GM12873 (cell line): ENCODE data around the gene UGT3A2.

ENCODE experiments used
- TF ChIP-seq, protein P1 (sequence below): IDR thresholded peaks from 2 replicates; pipeline ENCODE4 v1.5.1; 2012; ENCODE audit warnings: low read depth, mild to moderate bottlenecking, moderate library complexity, low read length, control low read depth; ENCODE audit not compliant: insufficient read depth; ENCODE audit errors: missing control alignments

The UGT3A2 gene

GRCh38 chr5:36079200-36079781 is 12.6 kb upstream of the UGT3A2 start:
- TF ChIP-seq, protein P1, sequence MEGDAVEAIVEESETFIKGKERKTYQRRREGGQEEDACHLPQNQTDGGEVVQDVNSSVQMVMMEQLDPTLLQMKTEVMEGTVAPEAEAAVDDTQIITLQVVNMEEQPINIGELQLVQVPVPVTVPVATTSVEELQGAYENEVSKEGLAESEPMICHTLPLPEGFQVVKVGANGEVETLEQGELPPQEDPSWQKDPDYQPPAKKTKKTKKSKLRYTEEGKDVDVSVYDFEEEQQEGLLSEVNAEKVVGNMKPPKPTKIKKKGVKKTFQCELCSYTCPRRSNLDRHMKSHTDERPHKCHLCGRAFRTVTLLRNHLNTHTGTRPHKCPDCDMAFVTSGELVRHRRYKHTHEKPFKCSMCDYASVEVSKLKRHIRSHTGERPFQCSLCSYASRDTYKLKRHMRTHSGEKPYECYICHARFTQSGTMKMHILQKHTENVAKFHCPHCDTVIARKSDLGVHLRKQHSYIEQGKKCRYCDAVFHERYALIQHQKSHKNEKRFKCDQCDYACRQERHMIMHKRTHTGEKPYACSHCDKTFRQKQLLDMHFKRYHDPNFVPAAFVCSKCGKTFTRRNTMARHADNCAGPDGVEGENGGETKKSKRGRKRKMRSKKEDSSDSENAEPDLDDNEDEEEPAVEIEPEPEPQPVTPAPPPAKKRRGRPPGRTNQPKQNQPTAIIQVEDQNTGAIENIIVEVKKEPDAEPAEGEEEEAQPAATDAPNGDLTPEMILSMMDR = peak; percentile 77

DNA sequence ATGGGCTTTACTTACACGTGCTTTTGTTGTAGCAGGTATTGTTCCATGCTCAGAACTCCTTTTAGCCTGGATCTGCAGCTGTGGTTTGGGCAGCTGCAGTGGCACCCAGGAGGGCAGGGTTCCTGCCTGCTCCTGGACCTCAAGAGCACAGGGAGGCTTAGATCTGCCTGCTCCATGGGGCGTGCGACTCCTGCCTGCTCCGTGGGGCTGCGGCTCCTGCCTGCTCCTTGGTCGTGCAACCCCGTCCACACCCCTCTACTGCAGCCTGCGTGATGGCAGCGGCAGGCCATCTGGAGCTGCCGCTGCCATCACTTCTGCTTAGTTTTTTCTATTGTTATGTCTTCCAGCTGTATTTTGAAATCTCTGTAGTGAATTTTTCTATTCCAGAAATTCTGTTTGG is 11.7 kb upstream of the UGT3A2 start:
- TF ChIP-seq, protein P1 = no peak

GRCh38 chr5:36073595-36074216 is 7.0 kb upstream of the UGT3A2 start:
- TF ChIP-seq, protein P1 = peak; percentile 61

DNA sequence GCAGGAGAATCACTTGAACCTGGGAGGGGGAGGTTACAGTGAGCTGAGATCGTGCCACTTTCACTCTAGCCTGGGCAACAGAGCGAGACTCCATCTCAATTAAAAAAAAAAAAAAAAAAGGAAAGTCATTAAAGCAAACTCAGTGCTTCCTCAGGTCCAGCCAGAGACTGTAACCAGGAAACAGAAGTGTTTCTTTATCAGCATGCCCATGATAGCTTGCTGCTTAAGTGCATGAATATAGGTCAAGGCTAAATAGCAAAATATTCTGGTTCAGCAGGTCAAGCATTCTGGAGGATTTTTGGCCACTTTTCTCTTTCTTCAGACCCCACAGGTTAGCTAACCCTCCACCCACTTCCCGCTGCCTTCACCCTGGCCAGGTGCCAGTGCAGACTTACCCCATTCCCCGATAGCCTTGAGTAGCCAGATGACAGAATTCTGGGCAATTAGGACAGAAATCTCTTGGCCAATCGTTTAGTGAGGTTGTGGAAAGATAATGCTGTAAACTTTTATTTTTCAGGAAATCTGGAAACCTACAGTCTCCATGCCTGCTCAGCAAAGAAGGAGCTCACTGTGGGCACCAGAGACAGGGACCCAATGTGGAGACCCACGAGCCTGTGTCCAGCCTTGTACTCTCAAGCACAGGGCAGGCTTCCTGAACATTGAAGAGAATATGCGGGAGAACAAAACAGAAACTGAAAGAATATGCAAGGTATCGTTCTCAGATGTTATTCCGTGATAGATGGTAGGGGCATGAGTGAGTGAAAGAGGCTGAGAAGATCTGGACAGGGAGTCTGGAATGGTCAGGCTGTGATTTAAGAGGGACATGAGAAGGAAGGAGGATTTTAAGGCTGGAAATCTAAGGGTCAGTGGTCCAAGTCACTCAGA is 4.2 kb upstream of the UGT3A2 start:
- TF ChIP-seq, protein P1 = no peak

GRCh38 chr5:36068751-36069281 is 2.1 kb upstream of the UGT3A2 start:
- TF ChIP-seq, protein P1 = no peak

DNA sequence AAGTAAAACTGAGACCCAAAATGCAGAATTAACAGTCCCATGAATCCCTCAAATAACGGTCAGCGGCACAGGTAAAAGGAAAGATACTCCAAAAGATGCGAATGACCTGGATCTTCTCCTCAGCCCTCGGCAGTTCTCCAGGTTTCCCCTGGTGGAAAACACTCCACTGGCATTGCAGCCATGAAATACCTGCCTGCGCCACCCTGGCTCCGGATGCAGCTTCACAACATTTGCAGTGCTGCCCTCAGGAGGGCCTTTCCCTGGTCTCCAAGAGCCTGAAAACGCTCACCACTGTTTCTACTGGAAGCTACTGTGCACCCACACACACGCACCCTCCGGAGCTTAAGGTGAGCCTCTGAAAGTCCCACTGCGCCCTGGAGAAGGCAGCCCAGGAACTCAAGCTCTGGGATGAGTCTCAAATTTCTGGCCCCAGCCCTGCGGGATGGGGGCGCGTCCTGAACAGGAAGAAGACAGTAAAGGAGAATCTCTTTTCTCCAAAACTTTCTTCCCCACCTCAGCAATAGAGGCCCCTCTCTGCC is 612 bp downstream of the UGT3A2 start:
- TF ChIP-seq, protein P1 = no peak
